ENCODE data around the gene DIP2A.

GRCh38 chr21:46570631-46571030, 111.9 kb downstream of the DIP2A start:
- TF ChIP-seq CTCF (IDR thresholded peaks at IDR 0.05) (no peak), POLR2A (IDR thresholded peaks at IDR 0.05) (no peak)
